Glutamatergic neuron (in vitro differentiated cells): ENCODE results near the gene ZNF580. TPM values are rescaled to one million over a fixed set of nuclear protein-coding genes. Genes with fewer than 3 reads are reported as not detected.

Source experiments
- DNase-seq: peaks from one replicate; pipeline ENCODE4 v3.0.0; 2022
- H3K27ac Mint-ChIP-seq: one replicate; pipeline ENCODE4 v1.8.0; 2020; ENCODE audit warnings: mild to moderate bottlenecking, mixed read lengths, inconsistent platforms; ENCODE audit not compliant: unreplicated experiment
- H3K27me3 Mint-ChIP-seq: one replicate; pipeline ENCODE4 v1.8.0; 2020; ENCODE audit warnings: mild to moderate bottlenecking, moderate library complexity, mixed read lengths, inconsistent platforms; ENCODE audit not compliant: unreplicated experiment
- H3K36me3 Mint-ChIP-seq: one replicate; pipeline ENCODE4 v1.8.0; 2020; ENCODE audit warnings: mild to moderate bottlenecking, mixed read lengths, inconsistent platforms; ENCODE audit not compliant: unreplicated experiment
- H3K4me1 Mint-ChIP-seq: one replicate; pipeline ENCODE4 v1.8.0; 2020; ENCODE audit warnings: mild to moderate bottlenecking, low read depth, mixed read lengths, inconsistent platforms; ENCODE audit not compliant: unreplicated experiment
- H3K4me3 Mint-ChIP-seq: one replicate; pipeline ENCODE4 v1.8.0; 2020; ENCODE audit warnings: mild to moderate bottlenecking, mixed read lengths, inconsistent platforms; ENCODE audit not compliant: unreplicated experiment
- H3K9me3 Mint-ChIP-seq: one replicate; pipeline ENCODE4 v1.8.0; 2020; ENCODE audit warnings: mild to moderate bottlenecking, moderate library complexity, mixed read lengths, inconsistent platforms; ENCODE audit not compliant: unreplicated experiment
- CTCF ChIP-seq: fragments of 200-600 bp; sonication (generic); IDR thresholded peaks from one replicate; pipeline ENCODE4 v1.5.0; 2021; ENCODE audit not compliant: partially characterized antibody, unreplicated experiment
- total RNA-seq: library from RNA; stranded (reverse); fragmentation: NEBNext Ultra II Directional; extraction: Animal tissue kit (Norgen Biotek cat#: 25700); gene quantifications from one replicate; pipeline ENCODE4 v1.2.1, GENCODE V29; 2021; ENCODE audit not compliant: unreplicated experiment

Gene ZNF580
- total RNA-seq, 1 donor from 2014 or later: 43.6 TPM

GRCh38 chr19:55602104-55603001, 38.4 kb upstream of the ZNF580 start:
- Mint-ChIP-seq H3K36me3 (peaks cover 5% of the 10 kb centered on the region), H3K4me1 (peaks cover 18% of the 10 kb centered on the region), H3K27ac (no peak overlapping the region), H3K27me3 (peaks cover 16% of the 10 kb centered on the region), H3K9me3 (peaks cover 21% of the 10 kb centered on the region), H3K4me3 (peak overlapping the region; percentile 27)
- TF ChIP-seq CTCF: no peak
- no peak for DNase-seq

GRCh38 chr19:55603115-55603514, 37.7 kb upstream of the ZNF580 start:
- TF ChIP-seq CTCF: no peak
- no peak for DNase-seq
- peaks cover 20% of the 10 kb centered on the region for H3K27me3 Mint-ChIP-seq
- H3K36me3 Mint-ChIP-seq: peaks cover 5% of the 10 kb centered on the region
- peaks cover 18% of the 10 kb centered on the region for H3K4me1 Mint-ChIP-seq
- H3K27ac Mint-ChIP-seq: no peak overlapping the region
- H3K9me3 Mint-ChIP-seq: peaks cover 21% of the 10 kb centered on the region
- H3K4me3 Mint-ChIP-seq: peak overlapping the region; percentile 79

GRCh38 chr19:55603581-55604292, 37.1 kb upstream of the ZNF580 start:
- peaks cover 2% of the 10 kb centered on the region for H3K36me3 Mint-ChIP-seq
- DNase-seq: no peak
- peaks cover 19% of the 10 kb centered on the region for H3K27me3 Mint-ChIP-seq
- no peak for TF ChIP-seq CTCF
- peaks cover 18% of the 10 kb centered on the region for H3K9me3 Mint-ChIP-seq
- peak overlapping the region; percentile 79 for H3K4me3 Mint-ChIP-seq
- H3K4me1 Mint-ChIP-seq: peaks cover 15% of the 10 kb centered on the region
- H3K27ac Mint-ChIP-seq: no peak overlapping the region

GRCh38 chr19:55605207-55605636, 35.6 kb upstream of the ZNF580 start:
- Mint-ChIP-seq H3K27me3 (peaks cover 15% of the 10 kb centered on the region), H3K4me1 (peaks cover 13% of the 10 kb centered on the region), H3K27ac (peak overlapping the region; percentile 92), H3K4me3 (peak overlapping the region; percentile 89), H3K36me3 (peaks cover 4% of the 10 kb centered on the region), H3K9me3 (peaks cover 12% of the 10 kb centered on the region)
- DNase-seq: peak; percentile 96
- no peak for TF ChIP-seq CTCF
